T-helper 2 cell treated with Interferon-gamma antibody and Interleukin-4, amounts not matched to agents 5 μg/mL and 100 μg/mL, for 36 hours (primary cell): ENCODE measurements around the gene LCA5L.

ENCODE experiments used
- DNase-seq: peaks from one replicate; pipeline ENCODE4 v3.0.0; 2021; ENCODE audit warnings: low spot score
- H3K27ac Mint-ChIP-seq: one replicate; pipeline ENCODE4 v1.8.0; 2021; ENCODE audit warnings: mild to moderate bottlenecking, mixed read lengths
- H3K27me3 Mint-ChIP-seq: one replicate; pipeline ENCODE4 v1.8.0; 2021; ENCODE audit warnings: low read depth, mixed read lengths
- H3K36me3 Mint-ChIP-seq: one replicate; pipeline ENCODE4 v1.8.0; 2021; ENCODE audit warnings: low read depth, mixed read lengths
- H3K4me1 Mint-ChIP-seq: one replicate; pipeline ENCODE4 v1.8.0; 2021; ENCODE audit warnings: low read depth, mixed read lengths
- H3K4me3 Mint-ChIP-seq: one replicate; pipeline ENCODE4 v1.8.0; 2022; ENCODE audit warnings: mild to moderate bottlenecking, moderate library complexity, mixed read lengths
- H3K9me3 Mint-ChIP-seq: one replicate; pipeline ENCODE4 v1.8.0; 2021; ENCODE audit warnings: mixed read lengths

Gene LCA5L

DNA sequence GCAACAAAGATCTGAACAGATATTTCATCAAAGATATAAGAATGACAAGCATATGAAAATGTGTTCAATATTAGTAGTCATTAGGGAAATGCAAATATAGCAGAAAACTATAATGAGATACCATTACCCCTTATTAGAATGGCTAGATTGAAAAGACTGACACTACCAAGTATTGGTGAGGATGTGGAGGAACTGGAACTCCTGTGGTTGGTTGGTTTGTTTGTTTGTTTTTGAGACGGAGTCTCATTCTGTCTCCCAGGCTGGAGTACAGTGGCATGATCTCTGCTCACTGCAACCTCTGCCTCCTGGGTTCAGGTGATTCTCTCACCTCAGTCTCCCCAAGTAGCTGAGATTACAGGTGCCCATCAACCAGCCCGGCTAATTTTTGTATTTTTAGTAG, 77.8 kb downstream of the LCA5L start:
- Mint-ChIP-seq H3K27me3 (peaks cover 5% of the 10 kb centered on the region), H3K4me1 (peaks cover 1% of the 10 kb centered on the region), H3K4me3 (no peak overlapping the region), H3K27ac (no peak overlapping the region), H3K36me3 (no peaks in the 10 kb centered on the region), H3K9me3 (no peaks in the 10 kb centered on the region)
- DNase-seq, result no peak

DNA sequence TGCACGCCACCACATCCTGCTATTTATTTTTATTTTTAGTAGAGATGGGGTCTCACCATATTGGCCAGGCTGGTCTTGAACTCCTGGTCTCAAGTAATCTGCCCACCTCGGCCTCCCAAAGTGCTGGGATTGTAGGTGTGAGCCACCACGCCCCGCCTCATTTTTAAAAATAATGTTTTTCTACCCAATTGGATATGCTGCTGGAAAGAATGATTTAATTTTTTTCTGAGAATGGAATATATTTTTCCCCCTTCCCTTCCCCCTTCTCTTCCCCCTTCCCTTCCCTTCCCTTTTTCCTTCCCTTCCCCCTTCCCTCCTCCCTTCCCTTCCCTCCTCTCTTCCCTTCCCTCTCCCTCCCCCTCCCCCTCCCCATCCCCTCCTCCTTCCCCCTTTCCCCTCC, 79.0 kb downstream of the LCA5L start:
- no peak for DNase-seq
- peaks cover 1% of the 10 kb centered on the region for H3K4me1 Mint-ChIP-seq
- no peak overlapping the region for H3K4me3 Mint-ChIP-seq
- H3K9me3 Mint-ChIP-seq, result no peaks in the 10 kb centered on the region
- no peak overlapping the region for H3K27ac Mint-ChIP-seq
- H3K27me3 Mint-ChIP-seq, result peaks cover 5% of the 10 kb centered on the region
- no peaks in the 10 kb centered on the region for H3K36me3 Mint-ChIP-seq

DNA sequence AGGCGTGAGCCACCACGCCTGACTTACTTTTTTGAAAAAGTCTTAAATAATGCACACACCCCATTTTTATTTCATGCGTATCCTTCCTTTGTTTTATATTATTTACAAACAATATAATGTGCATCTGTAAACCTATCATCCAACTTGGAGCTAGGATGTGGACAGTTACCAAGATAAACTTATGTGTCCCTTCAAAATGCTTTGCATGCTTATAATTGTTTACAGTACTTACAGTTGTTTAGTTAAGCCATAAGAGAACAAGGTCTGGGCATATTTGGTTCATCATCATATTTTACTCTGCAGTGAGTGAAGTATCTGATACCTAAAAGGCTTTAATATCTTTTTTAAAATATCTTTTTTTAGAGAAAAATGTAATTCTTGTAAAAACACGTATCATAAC, 80.6 kb downstream of the LCA5L start:
- Mint-ChIP-seq H3K9me3 (no peaks in the 10 kb centered on the region), H3K36me3 (no peaks in the 10 kb centered on the region), H3K4me3 (no peak overlapping the region), H3K27me3 (peaks cover 8% of the 10 kb centered on the region), H3K4me1 (no peaks in the 10 kb centered on the region), H3K27ac (no peak overlapping the region)
- DNase-seq, result no peak

DNA sequence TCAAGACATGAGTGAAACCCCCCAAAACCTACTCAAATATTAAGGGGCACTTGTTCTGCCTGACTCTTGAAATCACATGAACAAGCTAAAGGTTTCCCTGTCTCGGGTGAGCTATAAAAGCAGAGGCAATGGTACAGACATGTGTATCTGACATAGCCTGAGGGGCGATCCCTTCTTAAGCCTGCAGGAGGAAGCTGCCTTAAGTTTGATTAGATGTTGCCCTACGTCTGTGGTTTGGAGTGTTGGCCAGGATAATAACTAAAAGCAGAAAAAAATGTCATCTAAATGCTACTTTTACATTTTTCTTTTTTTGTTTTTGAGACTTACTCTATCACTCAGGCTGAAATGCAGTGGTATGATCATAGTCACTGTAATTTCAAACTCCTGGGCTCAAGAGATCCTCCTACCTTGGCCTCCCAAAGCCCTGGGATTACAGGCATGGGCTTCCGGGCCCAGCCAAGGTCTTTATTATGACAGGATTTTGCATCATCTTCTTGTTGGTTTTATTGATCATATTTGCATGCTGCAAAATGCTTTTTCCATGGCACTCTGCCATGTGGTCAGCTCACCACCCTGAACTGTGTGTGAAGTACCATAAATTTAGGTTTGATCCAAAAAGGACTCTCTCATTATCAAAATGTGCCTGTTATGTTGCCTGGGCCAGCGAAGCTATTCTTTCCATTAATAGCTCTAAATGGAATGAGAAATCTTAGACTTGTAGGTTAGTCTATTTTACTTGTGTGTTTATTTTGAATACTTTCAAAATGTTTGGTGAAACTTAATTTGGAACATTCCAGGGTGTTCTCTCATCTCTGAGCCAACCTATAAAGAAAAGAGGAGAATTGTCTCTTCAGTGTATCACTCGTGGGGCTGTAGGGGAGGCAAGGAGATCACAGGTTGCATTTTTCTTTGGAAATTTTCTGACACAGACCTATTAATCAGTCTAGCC, 81.7 kb downstream of the LCA5L start:
- no peak for DNase-seq
- no peak overlapping the region for H3K4me3 Mint-ChIP-seq
- H3K27me3 Mint-ChIP-seq, result peaks cover 11% of the 10 kb centered on the region
- H3K9me3 Mint-ChIP-seq, result no peaks in the 10 kb centered on the region
- no peaks in the 10 kb centered on the region for H3K36me3 Mint-ChIP-seq
- no peak overlapping the region for H3K27ac Mint-ChIP-seq
- no peaks in the 10 kb centered on the region for H3K4me1 Mint-ChIP-seq

DNA sequence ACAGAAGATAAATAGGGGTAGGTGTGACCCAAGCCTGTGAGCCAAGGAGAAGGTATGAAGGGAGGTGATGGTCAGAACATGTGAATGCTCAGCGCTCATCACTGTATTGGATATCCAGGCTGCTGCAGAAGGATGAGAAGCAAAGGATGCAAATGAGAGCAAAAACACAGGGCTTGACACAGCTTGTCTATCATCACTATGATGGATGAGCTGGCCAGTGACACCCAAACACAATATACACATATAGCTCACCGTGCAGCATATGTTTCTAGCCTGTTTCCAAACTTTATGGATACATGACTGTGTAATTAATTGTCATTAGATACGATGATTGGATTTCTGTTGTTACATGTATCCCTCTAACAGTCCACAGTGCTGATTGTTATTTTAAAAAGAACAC, 82.8 kb downstream of the LCA5L start:
- Mint-ChIP-seq H3K9me3 (no peaks in the 10 kb centered on the region), H3K27me3 (peaks cover 14% of the 10 kb centered on the region), H3K4me3 (no peak overlapping the region), H3K36me3 (no peaks in the 10 kb centered on the region), H3K4me1 (no peaks in the 10 kb centered on the region), H3K27ac (no peak overlapping the region)
- no peak for DNase-seq

DNA sequence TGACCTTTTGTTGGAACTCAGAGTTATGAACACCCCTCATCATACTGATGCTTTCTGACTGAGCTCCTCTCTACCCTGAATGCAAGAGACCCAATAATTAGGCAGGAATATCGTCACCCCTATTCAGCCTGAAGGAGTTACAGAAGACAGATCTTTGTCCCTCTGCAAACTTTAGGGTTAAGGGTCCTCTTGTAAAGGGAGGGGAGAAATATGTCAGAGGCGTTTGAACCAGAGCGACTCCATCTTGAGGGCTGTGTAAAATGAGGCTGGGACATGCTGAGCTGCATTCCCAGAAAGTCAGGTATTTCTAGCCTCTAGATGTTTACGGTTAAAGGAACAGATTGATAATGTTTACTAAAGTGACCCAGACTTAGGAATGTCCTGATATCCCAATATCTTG, 86.2 kb downstream of the LCA5L start:
- no peak for DNase-seq
- Mint-ChIP-seq H3K4me3 (no peak overlapping the region), H3K9me3 (no peaks in the 10 kb centered on the region), H3K27ac (no peak overlapping the region), H3K27me3 (peaks cover 27% of the 10 kb centered on the region), H3K4me1 (no peaks in the 10 kb centered on the region), H3K36me3 (no peaks in the 10 kb centered on the region)
